MM.1S (cell line): ENCODE results near the gene ARIH1.

Source experiments
- DNase-seq: peaks from one replicate; pipeline ENCODE4 v3.0.0-alpha.2; 2015
- H2AFZ ChIP-seq: fragments of 300-600 bp; sonication (generic); 2 replicates; pipeline ENCODE4 v1.6.0; 2016; ENCODE audit warnings: antibody characterized with exemption, low read length
- H3F3A ChIP-seq: fragments of 300-600 bp; sonication (generic); 2 replicates; pipeline ENCODE4 v1.6.1; 2016; ENCODE audit warnings: mild to moderate bottlenecking, antibody characterized with exemption, low read length, moderate library complexity, mixed read lengths; ENCODE audit not compliant: insufficient read depth
- H3K27ac ChIP-seq: fragments of 300-600 bp; sonication (generic); 2 replicates; pipeline ENCODE4 v1.5.1; 2016; ENCODE audit warnings: mild to moderate bottlenecking, low read length
- H3K27me3 ChIP-seq: fragments of 300-600 bp; sonication (generic); replicated peaks from 2 replicates; pipeline ENCODE4 v1.6.0; 2016; ENCODE audit warnings: low read length; ENCODE audit not compliant: insufficient read depth
- H3K36me3 ChIP-seq: fragments of 300-600 bp; sonication (generic); replicated peaks from 2 replicates; pipeline ENCODE4 v1.6.1; 2016; ENCODE audit warnings: mild to moderate bottlenecking, low read length, mixed read lengths; ENCODE audit not compliant: insufficient read depth
- H3K4me1 ChIP-seq: fragments of 300-600 bp; sonication (generic); 2 replicates; pipeline ENCODE4 v1.6.1; 2016; ENCODE audit warnings: low read length, mixed read lengths
- H3K4me2 ChIP-seq: fragments of 300-600 bp; sonication (generic); 2 replicates; pipeline ENCODE4 v1.6.0; 2016; ENCODE audit warnings: low read depth, low read length
- H3K4me3 ChIP-seq: fragments of 300-600 bp; sonication (generic); 2 replicates; pipeline ENCODE4 v1.5.1; 2016; ENCODE audit warnings: low read length, mixed read lengths
- H3K79me2 ChIP-seq: fragments of 300-600 bp; sonication (generic); 2 replicates; pipeline ENCODE4 v1.6.1; 2016; ENCODE audit warnings: mixed run types, low read length, mixed read lengths
- H3K9ac ChIP-seq: fragments of 300-600 bp; sonication (generic); 2 replicates; pipeline ENCODE4 v1.6.1; 2016; ENCODE audit warnings: low read length, mixed read lengths
- H3K9me2 ChIP-seq: fragments of 300-600 bp; sonication (generic); replicated peaks from 2 replicates; pipeline ENCODE4 v1.6.1; 2016; ENCODE audit warnings: mild to moderate bottlenecking, low read length, mixed read lengths; ENCODE audit not compliant: insufficient read depth
- H3K9me3 ChIP-seq: fragments of 300-600 bp; sonication (generic); replicated peaks from 2 replicates; pipeline ENCODE4 v1.6.1; 2016; ENCODE audit warnings: mild to moderate bottlenecking, low read length, mixed read lengths; ENCODE audit not compliant: insufficient read depth
- H4K20me1 ChIP-seq: fragments of 300-600 bp; sonication (generic); 2 replicates; pipeline ENCODE4 v1.6.1; 2016; ENCODE audit warnings: mild to moderate bottlenecking, low read length, moderate library complexity, mixed read lengths; ENCODE audit not compliant: insufficient read depth
- EZH2 ChIP-seq: fragments of 300-600 bp; sonication (generic); optimal IDR thresholded peaks from 2 replicates; pipeline ENCODE3; 2017; ENCODE audit warnings: low read depth, mild to moderate bottlenecking, antibody characterized with exemption, low read length, mixed read lengths
- EZH2phosphoT487 ChIP-seq: fragments of 300-600 bp; sonication (generic); IDR thresholded peaks from 2 replicates; pipeline ENCODE4 v1.6.1; 2018; ENCODE audit warnings: antibody characterized with exemption, low read length
- TF ChIP-seq, protein P1 (sequence below): fragments of 300-600 bp; sonication (generic); IDR thresholded peaks from 2 replicates; pipeline ENCODE4 v1.5.1; 2016; ENCODE audit warnings: antibody characterized with exemption, low read length, mixed read lengths

Gene ARIH1

DNA sequence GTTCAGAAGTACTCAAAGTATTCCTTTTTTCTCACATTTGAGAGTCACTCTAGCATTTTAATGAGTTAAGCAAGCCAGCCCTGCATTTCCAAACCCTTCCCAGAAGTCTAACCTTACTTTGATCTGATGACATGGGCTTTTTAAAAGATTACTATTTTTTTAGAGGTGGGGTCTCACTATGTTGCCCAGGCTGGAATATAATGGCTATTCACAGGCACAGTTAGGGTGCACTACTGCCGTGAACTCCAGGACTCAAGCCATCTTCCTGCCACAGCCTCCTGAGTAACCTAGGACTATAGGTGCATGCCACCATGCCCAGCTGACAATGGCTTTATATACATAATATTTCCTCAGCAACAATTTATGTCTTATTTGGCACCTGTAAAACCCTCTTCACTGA, 116.3 kb downstream of the ARIH1 start:
- Histone ChIP-seq H3K27ac (no peak overlapping the region), H3K4me1 (no peaks in the 10 kb centered on the region), H3K4me3 (no peak overlapping the region), H3K27me3 (no peaks in the 10 kb centered on the region), H4K20me1 (no peaks in the 10 kb centered on the region), H3K36me3 (no peaks in the 10 kb centered on the region), H3F3A (no peaks in the 10 kb centered on the region), H3K9me3 (no peaks in the 10 kb centered on the region), H2AFZ (no peak overlapping the region), H3K9me2 (no peaks in the 10 kb centered on the region), H3K9ac (no peak overlapping the region), H3K79me2 (no peaks in the 10 kb centered on the region), H3K4me2 (no peak overlapping the region)
- DNase-seq = no peak
- TF ChIP-seq, protein P1, sequence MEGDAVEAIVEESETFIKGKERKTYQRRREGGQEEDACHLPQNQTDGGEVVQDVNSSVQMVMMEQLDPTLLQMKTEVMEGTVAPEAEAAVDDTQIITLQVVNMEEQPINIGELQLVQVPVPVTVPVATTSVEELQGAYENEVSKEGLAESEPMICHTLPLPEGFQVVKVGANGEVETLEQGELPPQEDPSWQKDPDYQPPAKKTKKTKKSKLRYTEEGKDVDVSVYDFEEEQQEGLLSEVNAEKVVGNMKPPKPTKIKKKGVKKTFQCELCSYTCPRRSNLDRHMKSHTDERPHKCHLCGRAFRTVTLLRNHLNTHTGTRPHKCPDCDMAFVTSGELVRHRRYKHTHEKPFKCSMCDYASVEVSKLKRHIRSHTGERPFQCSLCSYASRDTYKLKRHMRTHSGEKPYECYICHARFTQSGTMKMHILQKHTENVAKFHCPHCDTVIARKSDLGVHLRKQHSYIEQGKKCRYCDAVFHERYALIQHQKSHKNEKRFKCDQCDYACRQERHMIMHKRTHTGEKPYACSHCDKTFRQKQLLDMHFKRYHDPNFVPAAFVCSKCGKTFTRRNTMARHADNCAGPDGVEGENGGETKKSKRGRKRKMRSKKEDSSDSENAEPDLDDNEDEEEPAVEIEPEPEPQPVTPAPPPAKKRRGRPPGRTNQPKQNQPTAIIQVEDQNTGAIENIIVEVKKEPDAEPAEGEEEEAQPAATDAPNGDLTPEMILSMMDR = no peak
- TF ChIP-seq EZH2phosphoT487 (no peak), EZH2 (no peak)

DNA sequence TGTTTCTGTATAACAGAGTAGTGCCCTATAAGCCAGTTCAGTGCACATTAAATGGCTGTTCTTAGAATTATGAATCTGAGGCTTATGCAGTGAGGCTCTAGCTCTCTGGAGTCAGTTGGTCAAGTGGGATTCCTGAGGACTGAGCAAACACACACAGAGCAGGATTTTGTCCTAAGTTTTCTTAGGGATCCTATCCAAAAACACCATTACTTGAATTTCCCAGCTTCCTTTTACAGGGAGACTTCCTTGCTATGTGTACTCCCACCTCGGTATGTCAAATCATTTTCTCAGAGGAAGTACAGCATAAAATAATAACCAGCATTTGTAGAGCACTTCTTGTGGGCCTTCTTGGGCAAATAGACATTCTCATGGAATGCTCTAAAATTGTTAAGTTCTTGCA, 117.2 kb downstream of the ARIH1 start:
- no peak overlapping the region for H3K4me2 ChIP-seq

DNA sequence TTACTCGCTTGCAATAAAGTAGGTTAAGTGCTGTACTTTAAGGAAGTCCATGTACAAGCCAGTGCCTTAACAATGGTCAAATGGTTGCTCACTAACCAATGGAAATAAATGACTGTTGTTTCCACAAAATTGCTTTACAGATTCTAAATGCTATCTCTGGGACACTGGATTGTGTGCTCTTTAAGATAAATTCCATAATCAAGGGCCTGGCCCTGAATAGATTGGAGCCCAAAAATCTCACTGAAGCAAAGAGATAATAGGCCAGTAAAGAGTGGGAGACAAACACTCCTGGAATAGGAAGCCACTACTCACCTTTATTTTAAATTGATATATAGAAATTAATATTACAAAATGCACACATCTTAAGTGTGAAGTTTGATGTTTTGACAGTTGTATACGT, 118.0 kb downstream of the ARIH1 start:
- no peaks in the 10 kb centered on the region for H3K4me1 ChIP-seq
- no peaks in the 10 kb centered on the region for H3K36me3 ChIP-seq
- no peaks in the 10 kb centered on the region for H3K79me2 ChIP-seq
- no peak overlapping the region for H3K27ac ChIP-seq
- H3K9me2 ChIP-seq = no peaks in the 10 kb centered on the region
- H3F3A ChIP-seq = no peaks in the 10 kb centered on the region
- no peak overlapping the region for H3K4me3 ChIP-seq
- H3K9me3 ChIP-seq = no peaks in the 10 kb centered on the region
- TF ChIP-seq, protein P1 = no peak
- TF ChIP-seq EZH2phosphoT487 (no peak), EZH2 (no peak)
- H3K9ac ChIP-seq = no peak overlapping the region
- H4K20me1 ChIP-seq = no peaks in the 10 kb centered on the region
- no peaks in the 10 kb centered on the region for H3K27me3 ChIP-seq
- DNase-seq = no peak
- no peak overlapping the region for H3K4me2 ChIP-seq
- H2AFZ ChIP-seq = no peak overlapping the region

More for the DNA sequence above, 117.2 kb downstream of the ARIH1 start:
- DNase-seq = no peak
- no peaks in the 10 kb centered on the region for H4K20me1 ChIP-seq
- no peak overlapping the region for H3K9ac ChIP-seq
- H2AFZ ChIP-seq = no peak overlapping the region
- TF ChIP-seq, protein P1 = no peak
- H3K79me2 ChIP-seq = no peaks in the 10 kb centered on the region
- H3K27ac ChIP-seq = no peak overlapping the region
- no peaks in the 10 kb centered on the region for H3K36me3 ChIP-seq
- no peaks in the 10 kb centered on the region for H3K4me1 ChIP-seq
- H3K9me3 ChIP-seq = no peaks in the 10 kb centered on the region
- no peaks in the 10 kb centered on the region for H3K27me3 ChIP-seq
- no peak overlapping the region for H3K4me3 ChIP-seq
- no peaks in the 10 kb centered on the region for H3F3A ChIP-seq
- H3K9me2 ChIP-seq = no peaks in the 10 kb centered on the region
